GM06990 (cell line): ENCODE data around the gene AMH.

Source experiments
- DNase-seq: peaks from one replicate; pipeline ENCODE4 v3.0.0-alpha.2; 2011; ENCODE audit not compliant: insufficient read length; ENCODE audit errors: extremely low read depth
- H3K27me3 ChIP-seq: replicated peaks from 2 replicates; pipeline ENCODE4 v1.6.0; 2011; ENCODE audit warnings: low read length; ENCODE audit not compliant: control insufficient read depth, insufficient read depth
- H3K36me3 ChIP-seq: 2 replicates; pipeline ENCODE4 v1.5.1; 2011; ENCODE audit warnings: low read length; ENCODE audit not compliant: control insufficient read depth, insufficient read depth
- H3K4me3 ChIP-seq: replicated peaks from 2 replicates; pipeline ENCODE4 v1.5.1; 2011; ENCODE audit warnings: low read depth, mild to moderate bottlenecking, control low read depth, low read length
- TF ChIP-seq, protein P1 (sequence below): IDR thresholded peaks from 2 replicates; pipeline ENCODE4 v1.5.1; 2011; ENCODE audit warnings: low read length, control low read depth, mild to moderate bottlenecking, inconsistent platforms; ENCODE audit not compliant: insufficient read depth, poor library complexity, severe bottlenecking

AMH gene

GRCh38 chr19:2288338-2288817 is 39.3 kb downstream of the AMH start:
- TF ChIP-seq, protein P1, sequence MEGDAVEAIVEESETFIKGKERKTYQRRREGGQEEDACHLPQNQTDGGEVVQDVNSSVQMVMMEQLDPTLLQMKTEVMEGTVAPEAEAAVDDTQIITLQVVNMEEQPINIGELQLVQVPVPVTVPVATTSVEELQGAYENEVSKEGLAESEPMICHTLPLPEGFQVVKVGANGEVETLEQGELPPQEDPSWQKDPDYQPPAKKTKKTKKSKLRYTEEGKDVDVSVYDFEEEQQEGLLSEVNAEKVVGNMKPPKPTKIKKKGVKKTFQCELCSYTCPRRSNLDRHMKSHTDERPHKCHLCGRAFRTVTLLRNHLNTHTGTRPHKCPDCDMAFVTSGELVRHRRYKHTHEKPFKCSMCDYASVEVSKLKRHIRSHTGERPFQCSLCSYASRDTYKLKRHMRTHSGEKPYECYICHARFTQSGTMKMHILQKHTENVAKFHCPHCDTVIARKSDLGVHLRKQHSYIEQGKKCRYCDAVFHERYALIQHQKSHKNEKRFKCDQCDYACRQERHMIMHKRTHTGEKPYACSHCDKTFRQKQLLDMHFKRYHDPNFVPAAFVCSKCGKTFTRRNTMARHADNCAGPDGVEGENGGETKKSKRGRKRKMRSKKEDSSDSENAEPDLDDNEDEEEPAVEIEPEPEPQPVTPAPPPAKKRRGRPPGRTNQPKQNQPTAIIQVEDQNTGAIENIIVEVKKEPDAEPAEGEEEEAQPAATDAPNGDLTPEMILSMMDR: no peak
- Histone ChIP-seq H3K36me3 (no peaks in the 10 kb centered on the region; the same call in 1 of the 2 replicates), H3K27me3 (no peaks in the 10 kb centered on the region), H3K4me3 (no peak overlapping the region)
- DNase-seq: no peak

GRCh38 chr19:2288818-2289713 is 39.9 kb downstream of the AMH start:
- Histone ChIP-seq H3K36me3 (no peaks in the 10 kb centered on the region; the same call in 1 of the 2 replicates), H3K4me3 (peak overlapping the region; percentile 35), H3K27me3 (no peaks in the 10 kb centered on the region)
- TF ChIP-seq, protein P1: peak; percentile 2
- DNase-seq: peak; percentile 61

GRCh38 chr19:2289714-2290435 is 40.8 kb downstream of the AMH start:
- DNase-seq: peak; percentile 84
- H3K27me3 ChIP-seq: no peaks in the 10 kb centered on the region
- H3K36me3 ChIP-seq: no peaks in the 10 kb centered on the region; the same call in 1 of the 2 replicates
- TF ChIP-seq, protein P1: no peak
- H3K4me3 ChIP-seq: peak overlapping the region; percentile 64

GRCh38 chr19:2290441-2291184 is 41.5 kb downstream of the AMH start:
- H3K4me3 ChIP-seq: peak overlapping the region; percentile 64
- TF ChIP-seq, protein P1: no peak

DNA sequence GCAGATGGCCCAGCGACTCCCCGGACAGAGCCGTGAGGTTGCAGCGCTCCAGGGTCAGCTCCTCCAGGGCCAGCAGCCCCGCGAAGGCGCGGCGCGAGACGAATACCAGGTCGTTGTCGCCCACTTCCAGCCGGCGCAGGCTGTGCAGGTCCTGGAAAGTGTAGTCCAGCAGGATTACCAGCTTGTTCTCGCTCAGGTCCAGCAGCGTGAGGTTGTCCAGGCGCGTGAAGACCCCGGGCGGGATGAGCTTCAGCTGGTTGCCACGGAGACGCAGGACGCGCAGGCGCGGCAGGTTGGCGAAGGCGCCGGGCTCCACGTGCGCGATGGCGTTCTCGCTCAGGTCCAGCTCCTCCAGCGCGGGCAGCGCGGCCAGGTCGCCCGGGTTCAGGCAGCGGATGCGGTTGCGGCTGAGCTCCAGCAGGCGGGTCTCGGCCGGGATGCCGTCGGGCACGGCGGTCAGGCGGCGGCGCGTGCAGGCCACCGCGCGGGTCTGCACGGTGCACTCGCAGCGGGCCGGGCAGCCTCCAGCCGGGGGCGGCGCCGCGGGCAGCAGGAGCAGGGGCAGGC is 42.1 kb downstream of the AMH start:
- Histone ChIP-seq H3K4me3 (peak overlapping the region; percentile 64), H3K36me3 (no peaks in the 10 kb centered on the region; the same call in 1 of the 2 replicates), H3K27me3 (no peaks in the 10 kb centered on the region)
- TF ChIP-seq, protein P1: no peak
- DNase-seq: no peak

More at GRCh38 chr19:2290441-2291184, 41.5 kb downstream of the AMH start:
- H3K36me3 ChIP-seq: no peaks in the 10 kb centered on the region; the same call in 1 of the 2 replicates
- peak; percentile 73 for DNase-seq
- H3K27me3 ChIP-seq: no peaks in the 10 kb centered on the region
